Mesendoderm (in vitro differentiated cells): ENCODE results near the gene PSEN2.
"Not testable (repeated sequence)": the region's sequence is repeated elsewhere in the genome, so short reads cannot be mapped to it uniquely, and the experiment has no call there.

Source experiments
- DNase-seq: peaks from one replicate; pipeline ENCODE4 v3.0.0; 2013
- H2AK5ac ChIP-seq: 2 replicates; pipeline ENCODE4 v1.6.1; 2013; ENCODE audit warnings: low read length, inconsistent platforms
- H2BK120ac ChIP-seq: 2 replicates; pipeline ENCODE4 v1.6.1; 2013; ENCODE audit warnings: low read depth, mild to moderate bottlenecking, low read length, moderate library complexity, mixed read lengths
- H2BK15ac ChIP-seq: replicated peaks from 2 replicates; pipeline ENCODE4 v1.6.1; 2013; ENCODE audit warnings: low read depth, mild to moderate bottlenecking, moderate library complexity
- H2BK5ac ChIP-seq: 2 replicates; pipeline ENCODE4 v1.6.1; 2013; ENCODE audit warnings: low read length, inconsistent platforms
- H3K18ac ChIP-seq: 2 replicates; pipeline ENCODE4 v1.6.1; 2013; ENCODE audit warnings: mild to moderate bottlenecking, low read length, mixed read lengths
- H3K23ac ChIP-seq: one replicate; pipeline ENCODE4 v1.6.1; 2013; ENCODE audit warnings: low read length
- H3K27ac ChIP-seq: 2 replicates; pipeline ENCODE4 v1.5.1; 2013; ENCODE audit warnings: low read depth, mild to moderate bottlenecking, inconsistent platforms, low read length, moderate library complexity
- H3K27me3 ChIP-seq: 2 replicates; pipeline ENCODE4 v1.6.1; 2013; ENCODE audit warnings: low read length, control low read depth, mild to moderate bottlenecking, inconsistent platforms; ENCODE audit not compliant: insufficient read depth, poor library complexity
- H3K36me3 ChIP-seq: 2 replicates; pipeline ENCODE4 v1.6.1; 2013; ENCODE audit warnings: low read length, inconsistent platforms; ENCODE audit not compliant: control insufficient read depth, insufficient read depth
- H3K4ac ChIP-seq: one replicate; pipeline ENCODE4 v1.6.1; 2013; ENCODE audit warnings: low read depth, mild to moderate bottlenecking, low read length, moderate library complexity
- H3K4me1 ChIP-seq: 2 replicates; pipeline ENCODE4 v1.6.1; 2013; ENCODE audit warnings: low read depth, low read length, inconsistent platforms; ENCODE audit not compliant: control insufficient read depth
- H3K4me2 ChIP-seq: 2 replicates; pipeline ENCODE4 v1.6.1; 2013; ENCODE audit warnings: low read length
- H3K4me3 ChIP-seq: 2 replicates; pipeline ENCODE4 v1.5.1; 2013; ENCODE audit warnings: mild to moderate bottlenecking, low read length
- H3K56ac ChIP-seq: one replicate; pipeline ENCODE4 v1.6.1; 2013; ENCODE audit warnings: low read length
- H3K79me1 ChIP-seq: 2 replicates; pipeline ENCODE4 v1.6.1; 2013; ENCODE audit warnings: low read length, inconsistent platforms
- H3K79me2 ChIP-seq: 2 replicates; pipeline ENCODE4 v1.6.1; 2013; ENCODE audit warnings: mild to moderate bottlenecking, low read length; ENCODE audit not compliant: control insufficient read depth, insufficient read depth
- H3K9ac ChIP-seq: 2 replicates; pipeline ENCODE4 v1.6.1; 2013; ENCODE audit warnings: low read length, inconsistent platforms
- H4K5ac ChIP-seq: one replicate; pipeline ENCODE4 v1.6.1; 2013; ENCODE audit warnings: low read length
- H4K8ac ChIP-seq: one replicate; pipeline ENCODE4 v1.6.1; 2013; ENCODE audit warnings: low read depth, mild to moderate bottlenecking, control low read depth, low read length, moderate library complexity
- WGBS: extraction: QIAGEN DNeasy Blood & Tissue Kit; methylation state at CpG from one replicate; pipeline ENCODE4 v1.1.7; 2013; ENCODE audit warnings: low lambda C conversion rate, missing lambda C conversion rate; ENCODE audit not compliant: insufficient coverage; ENCODE audit errors: extremely low coverage; 5-methylcytosine and 5-hydroxymethylcytosine counted together

PSEN2 gene

GRCh38 chr1:226845624-226846023 lies 24.8 kb upstream of the PSEN2 start:
- H3K79me1 ChIP-seq = no peaks in the 10 kb centered on the region
- H3K18ac ChIP-seq = no peak overlapping the region
- no peaks in the 10 kb centered on the region for H3K27me3 ChIP-seq
- no peak for DNase-seq
- no peak overlapping the region for H2BK120ac ChIP-seq
- no peak overlapping the region for H2AK5ac ChIP-seq
- no peak overlapping the region for H4K5ac ChIP-seq
- H3K79me2 ChIP-seq = no peaks in the 10 kb centered on the region
- no peak overlapping the region for H3K4me2 ChIP-seq
- no peak overlapping the region for H3K56ac ChIP-seq
- H3K9ac ChIP-seq = no peak overlapping the region
- no peak overlapping the region for H3K4ac ChIP-seq
- no peak overlapping the region for H3K27ac ChIP-seq
- H3K36me3 ChIP-seq = no peaks in the 10 kb centered on the region
- H2BK5ac ChIP-seq = no peak overlapping the region
- H3K23ac ChIP-seq = no peak overlapping the region
- H2BK15ac ChIP-seq = no peak overlapping the region
- no peak overlapping the region for H4K8ac ChIP-seq
- no peak overlapping the region for H3K4me3 ChIP-seq
- H3K4me1 ChIP-seq = no peaks in the 10 kb centered on the region

GRCh38 chr1:226846786-226847185 lies 23.6 kb upstream of the PSEN2 start:
- peak overlapping the region; percentile 39 for H2BK15ac ChIP-seq
- H3K4me2 ChIP-seq = no peak overlapping the region
- no peak overlapping the region for H4K5ac ChIP-seq
- H3K56ac ChIP-seq = peak overlapping the region; percentile 10
- H3K79me1 ChIP-seq = no peaks in the 10 kb centered on the region
- H2AK5ac ChIP-seq = no peak overlapping the region
- DNase-seq = peak; percentile 31
- no peak overlapping the region for H3K4ac ChIP-seq
- H3K4me3 ChIP-seq = no peak overlapping the region
- H4K8ac ChIP-seq = no peak overlapping the region
- H3K27ac ChIP-seq = no peak overlapping the region
- no peak overlapping the region for H2BK5ac ChIP-seq
- no peaks in the 10 kb centered on the region for H3K36me3 ChIP-seq
- H3K27me3 ChIP-seq = no peaks in the 10 kb centered on the region
- H3K4me1 ChIP-seq = no peaks in the 10 kb centered on the region
- no CpG with 5 or more reads among the region's 1 CpG for WGBS
- no peaks in the 10 kb centered on the region for H3K79me2 ChIP-seq
- no peak overlapping the region for H3K23ac ChIP-seq
- H3K9ac ChIP-seq = no peak overlapping the region
- H3K18ac ChIP-seq = no peak overlapping the region
- no peak overlapping the region for H2BK120ac ChIP-seq

GRCh38 chr1:226854548-226854947 lies 15.9 kb upstream of the PSEN2 start:
- not testable (repeated sequence) for H3K18ac ChIP-seq, H2BK15ac ChIP-seq, H3K79me1 ChIP-seq, H2AK5ac ChIP-seq, H3K4me1 ChIP-seq, H3K4me2 ChIP-seq, H3K27me3 ChIP-seq, H3K36me3 ChIP-seq, H3K4me3 ChIP-seq, H3K56ac ChIP-seq, H3K9ac ChIP-seq, H4K5ac ChIP-seq, H2BK120ac ChIP-seq, H3K79me2 ChIP-seq, H3K4ac ChIP-seq, DNase-seq, H3K23ac ChIP-seq, H3K27ac ChIP-seq, H2BK5ac ChIP-seq, H4K8ac ChIP-seq
- WGBS = no CpG with 5 or more reads among the region's 1 CpG

- Histone ChIP-seq H3K4me1 (no peaks in the 10 kb centered on the region), H3K4me2 (no peak overlapping the region), H3K79me2 (no peaks in the 10 kb centered on the region), H2BK5ac (no peak overlapping the region), H3K4me3 (no peak overlapping the region), H2BK15ac (no peak overlapping the region), H3K18ac (no peak overlapping the region), H4K5ac (no peak overlapping the region), H3K79me1 (no peaks in the 10 kb centered on the region), H3K27me3 (no peaks in the 10 kb centered on the region), H2BK120ac (no peak overlapping the region), H4K8ac (no peak overlapping the region), H3K9ac (no peak overlapping the region), H3K23ac (no peak overlapping the region), H3K36me3 (no peaks in the 10 kb centered on the region), H2AK5ac (no peak overlapping the region), H3K56ac (no peak overlapping the region), H3K4ac (no peak overlapping the region), H3K27ac (no peak overlapping the region)
- no peak for DNase-seq
Measured at GRCh38 chr1:226862890-226863289, 7.5 kb upstream of the PSEN2 start.

- Histone ChIP-seq H4K5ac (no peak overlapping the region), H3K79me1 (no peaks in the 10 kb centered on the region), H2AK5ac (no peak overlapping the region), H3K79me2 (no peaks in the 10 kb centered on the region), H3K4me2 (no peak overlapping the region), H3K4me1 (no peaks in the 10 kb centered on the region), H3K4me3 (no peak overlapping the region), H2BK5ac (no peak overlapping the region), H3K18ac (peak overlapping the region; percentile 23), H3K56ac (no peak overlapping the region), H2BK15ac (no peak overlapping the region), H3K27ac (no peak overlapping the region), H4K8ac (no peak overlapping the region), H3K4ac (no peak overlapping the region), H3K23ac (no peak overlapping the region), H3K36me3 (no peaks in the 10 kb centered on the region), H2BK120ac (peak overlapping the region; percentile 73), H3K27me3 (no peaks in the 10 kb centered on the region), H3K9ac (no peak overlapping the region)
- peak; percentile 49 for DNase-seq
- no CpG with 5 or more reads among the region's 5 CpGs for WGBS
Measured at GRCh38 chr1:226863446-226863845, 7.0 kb upstream of the PSEN2 start.

GRCh38 chr1:226864311-226864710 lies 6.1 kb upstream of the PSEN2 start:
- Histone ChIP-seq H3K4ac (no peak overlapping the region), H3K56ac (no peak overlapping the region), H3K79me1 (no peaks in the 10 kb centered on the region), H3K4me1 (no peaks in the 10 kb centered on the region), H4K5ac (no peak overlapping the region), H3K4me2 (no peak overlapping the region), H3K4me3 (no peak overlapping the region), H3K27me3 (no peaks in the 10 kb centered on the region), H3K18ac (no peak overlapping the region), H2BK5ac (no peak overlapping the region), H3K79me2 (no peaks in the 10 kb centered on the region), H3K9ac (no peak overlapping the region), H3K36me3 (no peaks in the 10 kb centered on the region), H3K27ac (no peak overlapping the region), H4K8ac (no peak overlapping the region), H2BK15ac (no peak overlapping the region), H3K23ac (no peak overlapping the region), H2AK5ac (no peak overlapping the region), H2BK120ac (no peak overlapping the region)
- no peak for DNase-seq
- WGBS = no CpG with 5 or more reads among the region's 4 CpGs
